ENCODE measurements around the gene CBFB. TPM values are rescaled to one million over a fixed set of nuclear protein-coding genes. Genes with fewer than 3 reads are reported as not detected.

CBFB gene
- total and polyA plus RNA-seq, 2 of the 13 experiments (the other 11 are each of a cell fraction or from before 2014, with no cell fraction given), result 22.1 to 70.8 TPM

- TF ChIP-seq ZNF784 (CRISPR knock-in tag; IDR thresholded peaks at IDR 0.05; ENCODE audit: borderline replicate concordance) (0 out of 2 replicates have a peak, but pooled peaks have one; percentile 6), ZNF275 (CRISPR knock-in tag; IDR thresholded peaks at IDR 0.05; ENCODE audit: borderline replicate concordance) (no peak), ZNF138 (CRISPR knock-in tag; IDR thresholded peaks at IDR 0.05; ENCODE audit: low read depth) (0 out of 2 replicates have a peak, but pooled peaks have one; percentile 47), ZNF724P (CRISPR knock-in tag; IDR thresholded peaks at IDR 0.05; ENCODE audit: borderline replicate concordance) (0 out of 2 replicates have a peak, but pooled peaks have one; percentile 3)
Measured at GRCh38 chr16:67017421-67017750, 11.6 kb upstream of the CBFB start (continued).

- in situ Hi-C loops (cut with HindIII; ENCODE audit: extremely low pct_ligation_motif_present, low pct_unique_long_range_greater_than_20kb) (loop anchor here (5.0 kb wide), 1 partner anchor 139 kb away; the partner anchor contains the start of genes FBXL8 and TRADD), intact Hi-C loops (cut with micrococcal nuclease; ENCODE audit: unreplicated experiment) (loop anchor here (1.0 to 10.0 kb wide), 7 partner anchors 11 to 167 kb away; partner anchors contain the start of genes CBFB and PHAF1)
- no TSS peak for BruUV-seq (replicated peaks)
- Histone ChIP-seq H2AFZ (ENCODE audit: low read length) (no peak overlapping the region), H3K36me3 (replicated peaks in 1 of 2; ENCODE audit: control insufficient read depth in 1 of 2, insufficient read depth in 2 of 2, low read length in 2 of 2) (no peaks in the 10 kb centered on the region), H4K20me1 (ENCODE audit: insufficient read depth, low read length) (no peaks in the 10 kb centered on the region), H3K27me3 (ENCODE audit: control insufficient read depth in 1 of 2, insufficient read depth in 2 of 2, low read length in 2 of 2) (peaks cover 9 to 24% of the 10 kb centered on the region in 2 experiments), H3K9ac (ENCODE audit: insufficient read depth, low read depth, low read length) (no peak overlapping the region), H3K79me2 (ENCODE audit: insufficient read depth, low read length) (no peaks in the 10 kb centered on the region), H3K4me3 (replicated peaks in 1 of 3; ENCODE audit: insufficient read depth in 1 of 3, low read depth in 2 of 3, low read length in 3 of 3) (no peak overlapping the region), H3K27ac (ENCODE audit: extremely low read length, insufficient read depth, low read length) (no peak overlapping the region), H3K4me2 (ENCODE audit: low read depth, low read length) (no peak overlapping the region), H3K4me1 (ENCODE audit: insufficient read depth, low read length) (peaks cover 50% of the 10 kb centered on the region), H3K9me3 (ENCODE audit: low read length) (no peaks in the 10 kb centered on the region)
- DNase-seq (ENCODE audit: low spot score) (peak; percentile 99), FAIRE-seq (peak; percentile 100), ATAC-seq (peak; percentile 93)
- WGBS (ENCODE audit: low lambda C conversion rate), result 18% methylated on average over 5 of the region's 6 CpGs
- CTCF ChIA-PET (ENCODE audit: low intra/inter-chr PET ratio, low total read pairs), result interaction anchor here (0.7 to 4.2 kb wide), 8 partner anchors 40 to 261 kb away, joined by 3 to 28 read pairs (median 8); partner anchors contain the start of genes MATCAP1 and PLEKHG4
- POLR2A ChIA-PET, result interaction anchor here (0.7 to 1.9 kb wide), 17 partner anchors 8 to 167 kb away, joined by 3 to 13 read pairs (median 6); partner anchors contain the start of genes B3GNT9, CBFB, CES3 and NOL3
- TF ChIP-seq ZNF441 (CRISPR knock-in tag; IDR thresholded peaks at IDR 0.05; ENCODE audit: borderline replicate concordance) (no peak), ZNF232 (CRISPR knock-in tag; IDR thresholded peaks at IDR 0.05; ENCODE audit: borderline replicate concordance) (peak; percentile 43; the same call in 1 of the 2 replicates), HNF1B (CRISPR knock-in tag; IDR thresholded peaks at IDR 0.05) (peak; percentile 79), NFE2L1 (CRISPR knock-in tag; IDR thresholded peaks at IDR 0.05; ENCODE audit: borderline replicate concordance) (no peak), HNF1A (IDR thresholded peaks at IDR 0.05; ENCODE audit: low read depth) (no peak), HNF1A (CRISPR knock-in tag; IDR thresholded peaks at IDR 0.05; ENCODE audit: borderline replicate concordance) (peak; percentile 19; the same call in 1 of the 2 replicates), CHD2 (IDR thresholded peaks at IDR 0.05; ENCODE audit: low read depth, low read length) (no peak), ZMYM2 (CRISPR knock-in tag; IDR thresholded peaks at IDR 0.05) (no peak), CBX1 (IDR thresholded peaks at IDR 0.05; ENCODE audit: low read depth) (no peak)
Measured at GRCh38 chr16:67017810-67018488, 11.0 kb upstream of the CBFB start.
